ENCODE results near the gene EVX2. TPM values are rescaled to one million over a fixed set of nuclear protein-coding genes. Genes with fewer than 3 reads are reported as not detected.

Gene EVX2
- total and polyA plus RNA-seq, 7 donors, result not detected

DNA sequence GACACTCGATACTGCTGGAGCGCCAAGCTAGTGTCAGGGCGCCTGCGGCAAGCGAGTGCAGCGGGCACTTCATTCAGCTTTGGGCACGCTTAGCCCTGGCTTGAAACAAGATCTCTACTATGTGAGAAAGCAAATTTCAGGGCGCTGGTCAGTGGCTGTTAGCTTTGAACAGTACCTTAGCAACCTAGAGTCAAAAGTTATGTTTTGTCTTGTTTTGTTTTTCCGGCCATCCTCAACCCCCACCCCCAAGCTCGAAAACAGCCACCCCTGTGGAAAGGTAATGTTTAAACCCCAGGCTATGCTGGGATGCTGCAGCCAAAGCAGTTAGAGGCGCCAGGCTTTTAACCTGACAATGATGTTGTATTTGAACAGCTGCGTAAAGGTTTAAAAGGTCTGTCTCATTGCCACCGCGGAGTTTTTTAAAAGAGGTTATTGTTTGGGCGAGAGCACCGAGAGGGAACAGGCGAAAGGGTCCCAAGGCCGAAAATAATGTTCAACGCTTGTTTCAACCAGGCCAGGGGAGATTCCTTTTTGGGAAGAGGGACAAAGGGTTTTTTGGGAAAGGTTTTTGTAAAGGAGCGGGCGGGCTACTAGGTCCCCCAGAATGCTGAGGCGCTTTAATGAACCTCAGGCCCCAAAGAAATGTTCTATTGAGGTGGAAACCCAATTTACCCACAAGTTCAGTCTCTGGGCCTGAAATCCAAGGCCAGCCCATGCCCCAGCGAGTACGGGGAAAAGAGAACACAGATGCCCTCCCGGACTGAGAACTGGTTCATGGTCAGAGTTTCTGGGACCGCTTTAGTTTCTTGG, 30.6 kb upstream of the EVX2 start:
- Histone ChIP-seq H3K9me3 (no peaks in the 10 kb centered on the region), H3K27ac (no peak overlapping the region), H3K4me1 (peaks cover 2% of the 10 kb centered on the region), H3K27me3 (ENCODE audit: insufficient read depth in 3 of 3, low read length in 2 of 3) (peaks cover 4 to 100% (median 65%) of the 10 kb centered on the region in 3 donors), H3K4me3 (no peak overlapping the region), H3K36me3 (ENCODE audit: insufficient read depth in 1 of 2, low read depth in 1 of 2) (no peaks in the 10 kb centered on the region)
- DNase-seq (no peak), ATAC-seq (no peak)
- intact Hi-C loops (cut with DNase I), result loop anchor here in 1 of 2 donors (5.0 kb wide), 1 partner anchor 37 kb away; no protein-coding TSS in a partner anchor
- 43 to 51% (median 46%) methylated on average over 26 of the region's 26 CpGs for WGBS, 3 donors
- TF ChIP-seq, protein P1, sequence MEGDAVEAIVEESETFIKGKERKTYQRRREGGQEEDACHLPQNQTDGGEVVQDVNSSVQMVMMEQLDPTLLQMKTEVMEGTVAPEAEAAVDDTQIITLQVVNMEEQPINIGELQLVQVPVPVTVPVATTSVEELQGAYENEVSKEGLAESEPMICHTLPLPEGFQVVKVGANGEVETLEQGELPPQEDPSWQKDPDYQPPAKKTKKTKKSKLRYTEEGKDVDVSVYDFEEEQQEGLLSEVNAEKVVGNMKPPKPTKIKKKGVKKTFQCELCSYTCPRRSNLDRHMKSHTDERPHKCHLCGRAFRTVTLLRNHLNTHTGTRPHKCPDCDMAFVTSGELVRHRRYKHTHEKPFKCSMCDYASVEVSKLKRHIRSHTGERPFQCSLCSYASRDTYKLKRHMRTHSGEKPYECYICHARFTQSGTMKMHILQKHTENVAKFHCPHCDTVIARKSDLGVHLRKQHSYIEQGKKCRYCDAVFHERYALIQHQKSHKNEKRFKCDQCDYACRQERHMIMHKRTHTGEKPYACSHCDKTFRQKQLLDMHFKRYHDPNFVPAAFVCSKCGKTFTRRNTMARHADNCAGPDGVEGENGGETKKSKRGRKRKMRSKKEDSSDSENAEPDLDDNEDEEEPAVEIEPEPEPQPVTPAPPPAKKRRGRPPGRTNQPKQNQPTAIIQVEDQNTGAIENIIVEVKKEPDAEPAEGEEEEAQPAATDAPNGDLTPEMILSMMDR (IDR thresholded peaks at IDR 0.05), result no peak

DNA sequence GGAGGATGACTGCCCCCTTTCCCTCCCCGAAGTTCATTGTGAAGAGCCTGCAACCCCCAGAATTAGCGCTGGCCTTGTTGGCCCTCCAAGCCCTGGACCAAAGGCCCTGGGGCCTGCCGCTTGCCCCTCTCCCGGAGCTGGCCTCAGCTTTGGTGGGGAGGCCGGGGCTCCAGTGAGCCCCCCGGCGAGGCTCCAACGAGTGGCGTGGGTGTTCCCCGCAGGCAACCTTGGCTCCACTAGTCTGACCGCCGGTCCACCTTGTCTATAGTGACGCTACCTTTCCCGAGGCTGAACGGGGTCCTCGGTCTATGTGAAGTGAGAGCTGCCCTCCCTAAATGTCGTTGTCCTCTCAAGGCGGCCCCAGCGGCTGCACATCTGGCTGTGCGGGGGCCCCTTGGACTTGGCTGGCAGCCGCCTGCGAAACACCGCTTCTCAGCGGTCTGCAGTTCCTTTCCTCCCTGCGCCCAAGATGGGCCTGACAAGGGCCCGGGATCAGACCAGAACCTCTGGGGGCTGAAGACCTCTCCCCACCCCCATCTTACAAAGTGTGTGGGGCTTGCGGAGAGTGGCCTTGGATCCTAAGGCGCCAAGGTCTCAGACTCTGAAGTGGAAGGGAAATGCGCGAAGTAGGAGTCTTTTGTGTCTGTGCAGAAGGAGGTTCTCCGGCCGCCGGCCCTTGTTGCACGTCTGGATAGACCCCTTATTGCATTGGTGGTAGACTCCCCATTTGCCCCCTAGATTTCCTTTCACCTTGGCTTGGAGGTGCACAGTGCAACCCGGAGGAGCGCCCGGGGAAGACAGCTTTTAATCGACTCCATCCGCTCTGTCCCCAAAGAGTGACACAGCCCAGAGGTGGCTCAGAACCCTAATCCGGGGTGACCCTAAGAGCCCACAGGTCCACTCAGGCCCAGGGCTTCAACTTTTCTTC, 28.9 kb upstream of the EVX2 start:
- TF ChIP-seq, protein P1 (IDR thresholded peaks at IDR 0.05), result no peak
- no peak overlapping the region for H3K27ac ChIP-seq
- peaks cover 4 to 100% (median 68%) of the 10 kb centered on the region in 3 donors for H3K27me3 ChIP-seq (ENCODE audit: insufficient read depth in 3 of 3, low read length in 2 of 3)
- H3K4me3 ChIP-seq, result no peak overlapping the region
- H3K4me1 ChIP-seq, result peaks cover 2% of the 10 kb centered on the region
- no peaks in the 10 kb centered on the region for H3K36me3 ChIP-seq (ENCODE audit: insufficient read depth in 1 of 2, low read depth in 1 of 2)
- no peaks in the 10 kb centered on the region for H3K9me3 ChIP-seq
- ATAC-seq, result no peak
- intact Hi-C loops (cut with DNase I), result loop anchor here in 1 of 2 donors (5.0 kb wide), 1 partner anchor 35 kb away; no protein-coding TSS in a partner anchor
- DNase-seq, result no peak
- WGBS, 3 donors, result 29 to 30% (median 29%) methylated on average over 39 to 40 of the region's 40 CpGs

DNA sequence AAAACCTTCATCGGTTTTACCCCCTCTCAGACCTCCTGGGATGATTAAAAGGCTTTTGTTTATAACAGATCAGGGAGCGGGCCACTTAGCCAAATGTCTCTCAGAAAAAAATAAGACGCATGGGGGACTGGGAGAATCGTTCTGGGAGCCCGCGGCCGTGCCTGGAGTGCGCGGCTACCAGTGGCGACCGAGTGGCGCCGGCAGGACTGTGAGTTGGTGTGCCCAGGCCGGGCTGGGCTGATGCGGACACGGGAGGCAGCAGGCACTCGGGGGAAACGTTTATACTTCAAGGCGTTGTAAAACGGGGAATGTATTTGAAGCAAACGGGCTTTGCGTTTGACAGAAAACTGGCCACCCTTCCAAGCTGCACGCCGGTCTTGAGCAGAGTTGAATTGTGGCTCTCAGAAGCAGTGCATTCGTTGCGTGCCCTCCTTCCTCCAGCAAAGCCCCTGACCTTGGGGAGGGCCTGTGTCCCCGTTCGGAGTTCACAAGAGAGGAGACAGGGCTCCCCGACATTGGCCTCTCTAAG, 28.1 kb upstream of the EVX2 start:
- H3K36me3 ChIP-seq (ENCODE audit: insufficient read depth in 1 of 2, low read depth in 1 of 2), result no peaks in the 10 kb centered on the region
- WGBS, 3 donors, result 10 to 13% (median 12%) methylated on average over 29 of the region's 29 CpGs
- intact Hi-C loops (cut with DNase I), result loop anchor here in 1 of 2 donors (5.0 kb wide), 1 partner anchor 35 kb away; no protein-coding TSS in a partner anchor
- TF ChIP-seq, protein P1 (IDR thresholded peaks at IDR 0.05), result no peak
- peaks cover 4 to 99% (median 66%) of the 10 kb centered on the region in 3 donors for H3K27me3 ChIP-seq (ENCODE audit: insufficient read depth in 3 of 3, low read length in 2 of 3)
- H3K27ac ChIP-seq, result no peak overlapping the region
- no peak overlapping the region for H3K4me3 ChIP-seq
- ATAC-seq, result no peak
- peaks cover 6% of the 10 kb centered on the region for H3K4me1 ChIP-seq
- no peaks in the 10 kb centered on the region for H3K9me3 ChIP-seq
- DNase-seq, result no peak

GRCh38 chr2:176111309-176111663, 27.5 kb upstream of the EVX2 start:
- TF ChIP-seq, protein P1 (IDR thresholded peaks at IDR 0.05), result peak; percentile 60
- intact Hi-C loops (cut with DNase I), result loop anchor here in 1 of 2 donors (5.0 kb wide), 1 partner anchor 34 kb away; no protein-coding TSS in a partner anchor
- peaks cover 2 to 99% (median 64%) of the 10 kb centered on the region in 3 donors for H3K27me3 ChIP-seq (ENCODE audit: insufficient read depth in 3 of 3, low read length in 2 of 3)
- 4% methylated on average over 16 of the region's 16 CpGs for WGBS, 3 donors
- no peak overlapping the region for H3K4me3 ChIP-seq
- H3K9me3 ChIP-seq, result no peaks in the 10 kb centered on the region
- peaks cover 5% of the 10 kb centered on the region for H3K4me1 ChIP-seq
- ATAC-seq (peak in 3 of 4 donors; percentile 36 to 54 (median 43)), DNase-seq (no peak)
- no peaks in the 10 kb centered on the region for H3K36me3 ChIP-seq (ENCODE audit: insufficient read depth in 1 of 2, low read depth in 1 of 2)
- no peak overlapping the region for H3K27ac ChIP-seq

All from psoas muscle (tissue), 8 donors.